OCI-LY7 (cell line): ENCODE data around the gene SOWAHA. TPM values are rescaled to one million over a fixed set of nuclear protein-coding genes. Genes with fewer than 3 reads are reported as not detected.

Experiments used
- BruUV-seq: library from RNA; stranded (reverse); fragments of 400-500 nt; replicated peaks from 2 replicates; lab custom pipeline; 2021; lab: Mats Ljungman, UMichigan
- CTCF ChIA-PET: fragments of 300-600 bp; sonication (Branson Sonifier 250); formaldehyde crosslinking; loops from one replicate; lab custom pipeline; 2022; ENCODE audit warnings: antibody characterized with exemption; ENCODE audit not compliant: unreplicated experiment; lab: Charles Lee
- POLR2A ChIA-PET: fragments of 300-600 bp; sonication (Branson Sonifier 250); formaldehyde crosslinking; loops from one replicate; lab custom pipeline; 2022; ENCODE audit warnings: antibody characterized with exemption; lab: Charles Lee
- DNase-seq: peaks from one replicate; pipeline ENCODE4 v3.0.0-alpha.2; 2015; ENCODE audit warnings: low spot score
- H2AFZ ChIP-seq: fragments of 200-600 bp; sonication (generic), shearing (Covaris generic); 2 replicates; pipeline ENCODE4 v1.6.1; 2014; ENCODE audit warnings: mild to moderate bottlenecking, antibody characterized with exemption, low read length, moderate library complexity
- H3K27ac ChIP-seq: fragments of 200-600 bp; sonication (generic); 2 replicates; pipeline ENCODE4 v1.5.1; 2014; ENCODE audit warnings: mixed run types, low read depth, mild to moderate bottlenecking, moderate library complexity, low read length, inconsistent platforms; ENCODE audit not compliant: poor library complexity, severe bottlenecking
- H3K36me3 ChIP-seq: fragments of 200-600 bp; sonication (generic); 2 replicates; pipeline ENCODE4 v1.6.1; 2014; ENCODE audit warnings: mild to moderate bottlenecking, antibody characterized with exemption, low read length, moderate library complexity, mixed read lengths; ENCODE audit not compliant: insufficient read depth
- H3K4me1 ChIP-seq: fragments of 200-600 bp; sonication (generic); 2 replicates; pipeline ENCODE4 v1.5.1; 2014; ENCODE audit warnings: mild to moderate bottlenecking, low read length; ENCODE audit not compliant: insufficient read depth, poor library complexity, severe bottlenecking
- H3K4me2 ChIP-seq: fragments of 200-600 bp; sonication (generic); 2 replicates; pipeline ENCODE4 v1.6.1; 2014; ENCODE audit warnings: mild to moderate bottlenecking, low read length
- H3K4me3 ChIP-seq: fragments of 200-600 bp; sonication (generic); 2 replicates; pipeline ENCODE4 v1.5.1; 2014; ENCODE audit warnings: mild to moderate bottlenecking, low read depth, low read length; ENCODE audit not compliant: poor library complexity, severe bottlenecking
- H3K79me2 ChIP-seq: fragments of 200-600 bp; sonication (generic); 2 replicates; pipeline ENCODE4 v1.6.1; 2016; ENCODE audit warnings: low read depth, mild to moderate bottlenecking, low read length, moderate library complexity, mixed read lengths; ENCODE audit not compliant: insufficient read depth
- H3K9me2 ChIP-seq: fragments of 200-600 bp; sonication (generic); 2 replicates; pipeline ENCODE4 v1.6.1; 2016; ENCODE audit warnings: mild to moderate bottlenecking, low read length, mixed read lengths; ENCODE audit not compliant: insufficient read depth
- H3K9me3 ChIP-seq: fragments of 200-600 bp; sonication (generic); 2 replicates; pipeline ENCODE4 v1.6.1; 2014; ENCODE audit warnings: mild to moderate bottlenecking, mixed run types, low read length, mixed read lengths
- H4K20me1 ChIP-seq: fragments of 200-600 bp; sonication (generic); 2 replicates; pipeline ENCODE4 v1.6.1; 2014; ENCODE audit warnings: mild to moderate bottlenecking, antibody characterized with exemption, low read length, moderate library complexity, mixed read lengths; ENCODE audit not compliant: insufficient read depth
- CTCF ChIP-seq: fragments of 200-600 bp; sonication (generic); conservative IDR thresholded peaks from 2 replicates; pipeline ENCODE4 v1.5.1; 2014; ENCODE audit warnings: mild to moderate bottlenecking, antibody characterized with exemption, low read length, moderate library complexity, mixed read lengths
- EZH2phosphoT487 ChIP-seq: fragments of 200-600 bp; sonication (generic); IDR thresholded peaks from 2 replicates; pipeline ENCODE4 v1.6.1; 2018; ENCODE audit warnings: low read depth, borderline replicate concordance, mild to moderate bottlenecking, mixed run types, antibody characterized with exemption, low read length, moderate library complexity, mixed read lengths
- intact Hi-C: fragments of 100-400 bp; cut with micrococcal nuclease; formaldehyde crosslinking; loops from one replicate; pipeline ENCODE4 v1.10.0; 2022; ENCODE audit not compliant: unreplicated experiment
- total RNA-seq, 2 experiments: library from RNA; depleted of rRNA in 1 of 2; stranded (reverse); fragments of >200 nt in 1 of 2; shearing (Covaris generic) in 1 of 2; gene quantifications; 2 replicates each; pipeline ENCODE4 v1.2.3, GENCODE V29; 2014 to 2022

The SOWAHA gene
- total RNA-seq, 2 experiments from 2014 or later, result not detected

DNA sequence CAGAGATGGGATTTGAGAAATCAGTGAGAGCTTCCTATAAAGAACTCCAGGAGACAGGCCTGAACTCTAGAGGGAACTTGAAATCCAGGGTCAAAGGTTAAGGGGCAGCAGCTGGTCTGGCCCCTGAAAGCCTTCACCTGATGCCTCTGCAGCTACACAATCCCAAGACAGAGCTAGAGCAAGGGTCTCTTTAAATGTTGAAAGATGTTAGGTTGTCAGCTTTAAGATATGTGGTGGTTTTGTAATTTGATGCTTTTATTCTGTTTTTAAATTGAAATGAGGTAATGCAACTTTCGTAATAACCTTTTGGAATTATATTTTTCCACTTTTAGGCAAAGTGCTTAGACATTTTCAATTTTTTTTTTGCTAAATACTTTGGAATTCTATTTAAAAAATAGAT lies 2.4 kb downstream of the SOWAHA start:
- H3K27ac ChIP-seq, result no peak overlapping the region
- H3K36me3 ChIP-seq, result no peaks in the 10 kb centered on the region
- no peak for DNase-seq
- H4K20me1 ChIP-seq, result peaks cover 5% of the 10 kb centered on the region; the same call in 1 of the 2 replicates
- ChIA-PET POLR2A (interaction anchor here (0.6 to 0.9 kb wide), 2 partner anchors 13 to 161 kb away, joined by 3 read pairs; no protein-coding TSS in a partner anchor), CTCF (no interaction called here)
- H3K9me3 ChIP-seq, result no peaks in the 10 kb centered on the region
- no peaks in the 10 kb centered on the region for H3K79me2 ChIP-seq
- intact Hi-C loops, result no loop called here
- no peaks in the 10 kb centered on the region for H3K4me1 ChIP-seq
- no peak overlapping the region for H2AFZ ChIP-seq
- TF ChIP-seq CTCF (no peak), EZH2phosphoT487 (no peak)
- H3K4me2 ChIP-seq, result no peak overlapping the region
- no peak overlapping the region for H3K4me3 ChIP-seq
- BruUV-seq, result no TSS peak
- H3K9me2 ChIP-seq, result no peaks in the 10 kb centered on the region

- CTCF ChIA-PET, result no interaction called here
- BruUV-seq, result no TSS peak
- intact Hi-C loops, result loop anchor here (1.0 kb wide), 1 partner anchor 431 kb away; no protein-coding TSS in a partner anchor
Measured at GRCh38 chr5:132816083-132816482, 3.0 kb downstream of the SOWAHA start.

More at GRCh38 chr5:132816083-132816482, 3.0 kb downstream of the SOWAHA start:
- Histone ChIP-seq H3K9me2 (no peaks in the 10 kb centered on the region), H3K27ac (no peak overlapping the region), H3K9me3 (no peaks in the 10 kb centered on the region), H3K4me3 (no peak overlapping the region), H3K36me3 (no peaks in the 10 kb centered on the region), H3K4me1 (no peaks in the 10 kb centered on the region), H4K20me1 (peaks cover 5% of the 10 kb centered on the region; the same call in 1 of the 2 replicates), H3K79me2 (no peaks in the 10 kb centered on the region), H3K4me2 (no peak overlapping the region), H2AFZ (no peak overlapping the region)
- POLR2A ChIA-PET, result interaction anchor here (0.9 kb wide), 1 partner anchor 14 kb away, joined by 3 read pairs; no protein-coding TSS in a partner anchor
- TF ChIP-seq CTCF (no peak), EZH2phosphoT487 (no peak)
- no peak for DNase-seq
